HG02610 (cell line): Measurements from ENCODE around the gene FRMD4A.

ENCODE experiments used
- ATAC-seq: cut with Tn5 transposase; IDR thresholded peaks from one replicate; pipeline ENCODE4 v1.9.1; 2021; ENCODE audit warnings: mild to moderate bottlenecking, moderate library complexity; ENCODE audit not compliant: unreplicated experiment

The FRMD4A gene

GRCh38 chr10:14345262-14345661, 14.5 kb upstream of the FRMD4A start:
- no peak for ATAC-seq

GRCh38 chr10:14340051-14340744, 9.5 kb upstream of the FRMD4A start:
- ATAC-seq: no peak

- no peak for ATAC-seq
These were observed 6.0 kb upstream of the FRMD4A start for GRCh38 chr10:14336736-14337135.

GRCh38 chr10:14334771-14335170, 4.0 kb upstream of the FRMD4A start:
- ATAC-seq: no peak

GRCh38 chr10:14333606-14334005, 2.9 kb upstream of the FRMD4A start:
- ATAC-seq: no peak

- no peak for ATAC-seq
These were observed 2.2 kb upstream of the FRMD4A start for GRCh38 chr10:14332903-14333302.

- ATAC-seq: no peak
These were observed 964 bp downstream of the FRMD4A start for GRCh38 chr10:14329746-14330173.

- ATAC-seq: no peak
These were observed 1.6 kb downstream of the FRMD4A start for GRCh38 chr10:14328881-14329672.

GRCh38 chr10:14327527-14327926, 3.2 kb downstream of the FRMD4A start:
- no peak for ATAC-seq

- ATAC-seq: no peak
These were observed 4.1 kb downstream of the FRMD4A start for GRCh38 chr10:14326581-14326980.

- ATAC-seq: no peak
These were observed 5.3 kb downstream of the FRMD4A start for GRCh38 chr10:14325325-14325955.

GRCh38 chr10:14322526-14323188, 8.1 kb downstream of the FRMD4A start:
- no peak for ATAC-seq

GRCh38 chr10:14318007-14318406, 12.7 kb downstream of the FRMD4A start:
- no peak for ATAC-seq

- ATAC-seq: no peak
These were observed 18.7 kb downstream of the FRMD4A start for GRCh38 chr10:14312014-14312413.

- ATAC-seq: no peak
These were observed 19.3 kb downstream of the FRMD4A start for GRCh38 chr10:14311206-14311957.

GRCh38 chr10:14309593-14309992, 21.1 kb downstream of the FRMD4A start:
- ATAC-seq: no peak

GRCh38 chr10:14306190-14306589, 24.5 kb downstream of the FRMD4A start:
- no peak for ATAC-seq

- ATAC-seq: no peak
These were observed 26.7 kb downstream of the FRMD4A start for GRCh38 chr10:14304046-14304445.

GRCh38 chr10:14302035-14302434, 28.7 kb downstream of the FRMD4A start:
- no peak for ATAC-seq

GRCh38 chr10:14299556-14299955, 31.2 kb downstream of the FRMD4A start:
- ATAC-seq: no peak
